Spleen (tissue), 11 donors: ENCODE data around the gene ANKS1B. TPM values are rescaled to one million over a fixed set of nuclear protein-coding genes. Genes with fewer than 3 reads are reported as not detected.

ENCODE experiments used
- DNase-seq: peaks from one replicate; pipeline ENCODE4 v3.0.0-alpha.2; 2020
- H3K27ac ChIP-seq, 8 donors: fragments of 200-600 bp; sonication (generic) in 7 of 8; 1 replicate in 4 of 8; 2 replicates in 4 of 8; pipeline versions ENCODE4 v1.5.0 to v1.8.0; 2016 to 2021; ENCODE audit warnings: inconsistent platforms in 4 of 8, mild to moderate bottlenecking in 4 of 8, moderate library complexity in 1 of 8
- H3K27me3 ChIP-seq, 7 donors: fragments of 200-600 bp; sonication (generic) in 6 of 7; replicated peaks in 1 of 7; 1 replicate in 4 of 7; 2 replicates in 3 of 7; pipeline versions ENCODE4 v1.5.0 to v1.8.0; 2016 to 2021; ENCODE audit warnings: inconsistent platforms in 3 of 7, mild to moderate bottlenecking in 1 of 7
- H3K36me3 ChIP-seq, 6 donors: fragments of 200-600 bp; sonication (generic) in 5 of 6; 1 replicate in 4 of 6; 2 replicates in 2 of 6; pipeline versions ENCODE4 v1.5.0 to v1.8.0; 2016 to 2021; ENCODE audit warnings: inconsistent platforms in 2 of 6
- H3K4me1 ChIP-seq, 6 donors: fragments of 200-600 bp; sonication (generic) in 5 of 6; 1 replicate in 3 of 6; 2 replicates in 3 of 6; pipeline versions ENCODE4 v1.5.0 to v1.8.0; 2016 to 2021; ENCODE audit warnings: inconsistent platforms in 3 of 6
- H3K4me3 ChIP-seq, 8 donors: fragments of 200-600 bp; sonication (generic) in 7 of 8; 1 replicate in 4 of 8; 2 replicates in 4 of 8; pipeline versions ENCODE4 v1.5.0 to v1.8.0; 2016 to 2021; ENCODE audit warnings: inconsistent platforms in 4 of 8, mild to moderate bottlenecking in 4 of 8, moderate library complexity in 2 of 8
- H3K9me3 ChIP-seq, 8 donors: fragments of 200-600 bp; sonication (generic) in 7 of 8; 1 replicate in 4 of 8; 2 replicates in 4 of 8; pipeline versions ENCODE4 v1.5.0 to v1.8.0; 2016 to 2021; ENCODE audit warnings: inconsistent platforms in 4 of 8
- POLR2A ChIP-seq, 3 donors: fragments of 450-650 bp; IDR thresholded peaks; one replicate each; pipeline ENCODE4 v1.5.1; 2017; ENCODE audit warnings: antibody characterized with exemption in 3 of 3, mild to moderate bottlenecking in 1 of 3
- POLR2AphosphoS5 ChIP-seq, 3 donors: sonication (generic); formaldehyde crosslinking; IDR thresholded peaks; one replicate each; pipeline ENCODE4 v1.5.1; 2017; ENCODE audit warnings: antibody characterized with exemption in 3 of 3
- WGBS, 5 donors: extraction: QIAGEN DNeasy Blood & Tissue Kit in 3 of 5; methylation state at CpG; one replicate each; pipeline versions ENCODE4 v1.1.5 to v1.1.7; 2013 to 2018; 5-methylcytosine and 5-hydroxymethylcytosine counted together
- intact Hi-C: fragments of 100-400 bp; cut with DNase I; formaldehyde crosslinking; loops from one replicate; pipeline ENCODE4 v1.15.0; 2023; ENCODE audit warnings: low total_unique reads
- polyA plus RNA-seq, 3 donors: library from polyadenylated mRNA; stranded (reverse); fragments of 200-250 nt; gene quantifications; one replicate each; pipeline ENCODE4 v1.2.1, GENCODE V29; 2013
- total RNA-seq, 7 donors: library from RNA; depleted of rRNA in 3 of 7; stranded (reverse); fragments of >200 nt in 3 of 7; fragmentation: NEBNext Ultra II Directional in 4 of 7; extraction: Animal tissue kit (Norgen Biotek cat#: 25700) in 4 of 7; gene quantifications; one replicate each; pipeline versions ENCODE4 v1.1.0 to v1.2.1, GENCODE V29; 2016 to 2021
- TF ChIP-seq, protein P1 (sequence below), 11 experiments: fragments of 200-600 bp in 7 of 11; fragments of 450-650 bp in 4 of 11; sonication (generic) in 4 of 11; IDR thresholded peaks in 8 of 11; conservative IDR thresholded peaks in 3 of 11; 1 replicate in 7 of 11; 2 replicates in 4 of 11; pipeline versions ENCODE4 v1.4.0 to v1.8.0; 2016 to 2021; ENCODE audit warnings: antibody characterized with exemption in 11 of 11, inconsistent platforms in 4 of 11, mild to moderate bottlenecking in 1 of 11
- donor health status: healthy with polysubstance abuse.
- donor health status: DM: no; HTN: no; CAD: no; lungs with moderate emphysema.
- donor health status: DM: no; HTN: no; CAD: no.
- donor health status: Bipolar disorder and iron deficiency.
- donor health status: healthy.
- donor health status: DM: no; HTN: no; CAD: no.
- donor health status: DM: yes; HTN: yes; CAD: no.

The ANKS1B gene
- total and polyA plus RNA-seq, 10 donors: 0.21 to 8.0 (median 4.2) TPM

DNA sequence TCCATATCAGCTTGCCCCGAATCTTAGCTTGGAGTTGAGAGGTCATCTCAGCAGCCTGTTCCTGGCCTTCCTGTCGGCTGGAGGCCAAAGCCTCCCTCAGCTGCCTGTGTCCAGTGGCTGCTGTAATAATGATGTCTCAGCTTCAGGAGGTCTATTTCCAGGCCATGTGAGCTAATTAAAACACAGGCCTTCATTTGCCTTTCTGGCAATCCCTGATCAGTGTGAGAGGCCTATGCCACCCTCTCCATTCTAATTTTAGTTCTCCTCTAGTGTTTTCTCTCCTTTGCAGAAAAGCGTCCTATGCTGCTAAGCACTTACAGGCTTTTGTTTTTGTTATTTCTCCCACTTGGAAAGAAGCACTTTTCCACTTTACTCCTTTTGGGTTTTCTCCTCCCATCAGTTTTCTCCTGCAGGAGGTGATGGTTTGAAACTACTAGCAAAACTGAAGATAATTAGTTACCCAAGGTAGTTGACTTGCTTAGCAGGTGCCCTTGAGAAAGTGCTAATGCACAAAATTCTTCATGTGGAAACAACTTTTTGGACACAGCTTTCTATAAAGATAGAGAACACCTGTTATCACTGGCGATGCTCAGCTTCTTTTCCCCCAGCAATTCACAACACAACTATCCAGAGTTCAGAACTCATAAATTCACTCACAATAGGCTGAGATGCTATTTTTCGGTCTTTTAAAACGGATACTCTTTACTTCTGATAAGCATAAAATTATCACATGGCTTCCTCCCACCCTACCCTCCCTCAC lies 592.5 kb downstream of the ANKS1B start:
- H3K9me3 ChIP-seq: no peaks in the 10 kb centered on the region
- no peaks in the 10 kb centered on the region for H3K4me1 ChIP-seq
- no peak for DNase-seq
- H3K36me3 ChIP-seq: no peaks in the 10 kb centered on the region
- TF ChIP-seq, protein P1, sequence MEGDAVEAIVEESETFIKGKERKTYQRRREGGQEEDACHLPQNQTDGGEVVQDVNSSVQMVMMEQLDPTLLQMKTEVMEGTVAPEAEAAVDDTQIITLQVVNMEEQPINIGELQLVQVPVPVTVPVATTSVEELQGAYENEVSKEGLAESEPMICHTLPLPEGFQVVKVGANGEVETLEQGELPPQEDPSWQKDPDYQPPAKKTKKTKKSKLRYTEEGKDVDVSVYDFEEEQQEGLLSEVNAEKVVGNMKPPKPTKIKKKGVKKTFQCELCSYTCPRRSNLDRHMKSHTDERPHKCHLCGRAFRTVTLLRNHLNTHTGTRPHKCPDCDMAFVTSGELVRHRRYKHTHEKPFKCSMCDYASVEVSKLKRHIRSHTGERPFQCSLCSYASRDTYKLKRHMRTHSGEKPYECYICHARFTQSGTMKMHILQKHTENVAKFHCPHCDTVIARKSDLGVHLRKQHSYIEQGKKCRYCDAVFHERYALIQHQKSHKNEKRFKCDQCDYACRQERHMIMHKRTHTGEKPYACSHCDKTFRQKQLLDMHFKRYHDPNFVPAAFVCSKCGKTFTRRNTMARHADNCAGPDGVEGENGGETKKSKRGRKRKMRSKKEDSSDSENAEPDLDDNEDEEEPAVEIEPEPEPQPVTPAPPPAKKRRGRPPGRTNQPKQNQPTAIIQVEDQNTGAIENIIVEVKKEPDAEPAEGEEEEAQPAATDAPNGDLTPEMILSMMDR (IDR thresholded peaks at IDR 0.05 in 8 of 11, conservative IDR thresholded peaks at IDR 0.05 in 3 of 11): no peak
- TF ChIP-seq POLR2AphosphoS5 (IDR thresholded peaks at IDR 0.05) (no peak), POLR2A (IDR thresholded peaks at IDR 0.05) (no peak)
- intact Hi-C loops: no loop called here
- H3K4me3 ChIP-seq: no peak overlapping the region
- WGBS, 5 donors: 72 to 84% (median 75%) methylated on average over 6 of the region's 6 CpGs
- H3K27ac ChIP-seq: no peak overlapping the region
- H3K27me3 ChIP-seq: no peaks in the 10 kb centered on the region

DNA sequence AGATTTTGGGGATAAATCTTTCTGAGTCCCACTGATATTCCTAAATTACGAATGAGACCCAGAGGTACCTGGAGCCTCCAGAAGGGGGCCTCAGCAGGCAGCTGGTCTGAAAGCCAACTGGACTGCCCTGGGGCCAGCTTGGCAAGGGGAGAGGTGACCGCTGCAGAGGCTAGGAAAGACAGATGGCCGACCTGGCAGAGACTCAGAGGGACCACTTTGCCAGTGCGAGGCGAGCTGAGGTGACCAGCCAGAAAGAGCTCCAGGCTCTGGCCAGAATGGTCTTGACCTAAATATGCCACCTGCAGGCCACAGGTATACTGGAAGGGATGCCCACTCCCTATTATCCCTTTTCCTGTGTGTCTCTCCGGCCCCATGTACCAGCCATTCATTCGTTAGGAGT lies 594.0 kb downstream of the ANKS1B start:
- Histone ChIP-seq H3K9me3 (no peaks in the 10 kb centered on the region), H3K36me3 (no peaks in the 10 kb centered on the region), H3K4me1 (no peaks in the 10 kb centered on the region), H3K27ac (no peak overlapping the region), H3K4me3 (no peak overlapping the region), H3K27me3 (no peaks in the 10 kb centered on the region)
- no peak for DNase-seq
- TF ChIP-seq, protein P1 (IDR thresholded peaks at IDR 0.05 in 8 of 11, conservative IDR thresholded peaks at IDR 0.05 in 3 of 11): no peak
- TF ChIP-seq POLR2A (IDR thresholded peaks at IDR 0.05): no peak
- no peak for TF ChIP-seq POLR2AphosphoS5 (IDR thresholded peaks at IDR 0.05)
- intact Hi-C loops: no loop called here
- 67 to 81% (median 76%) methylated on average over 7 of the region's 7 CpGs for WGBS, 5 donors

DNA sequence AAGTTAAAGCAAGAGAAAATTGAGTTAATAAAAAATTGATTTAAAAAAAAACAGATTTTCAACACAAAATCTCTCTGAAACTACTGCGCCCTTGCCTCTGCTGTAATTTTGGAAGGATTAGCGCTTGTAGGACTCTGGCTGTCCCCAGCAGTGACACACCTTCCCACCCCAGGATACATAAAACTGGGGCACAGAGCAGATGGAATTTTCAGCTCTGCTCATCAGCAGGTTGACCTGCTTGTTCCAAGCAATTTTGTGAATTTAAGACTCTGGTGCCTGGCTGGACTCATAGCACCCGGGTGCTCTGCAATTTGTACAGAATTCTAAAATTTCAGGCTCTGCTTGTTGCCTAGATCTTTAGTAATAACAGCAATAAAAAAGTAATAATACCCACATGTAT lies 595.0 kb downstream of the ANKS1B start:
- intact Hi-C loops: loop anchor here (10.0 kb wide), 1 partner anchor 375 kb away; no protein-coding TSS in a partner anchor
- no peak overlapping the region for H3K4me3 ChIP-seq
- no peak for DNase-seq
- H3K27me3 ChIP-seq: no peaks in the 10 kb centered on the region
- no peaks in the 10 kb centered on the region for H3K4me1 ChIP-seq
- H3K9me3 ChIP-seq: no peaks in the 10 kb centered on the region
- WGBS, 5 donors: 86 to 96% (median 88%) methylated on average over 3 of the region's 3 CpGs
- no peak for TF ChIP-seq POLR2A (IDR thresholded peaks at IDR 0.05)
- TF ChIP-seq POLR2AphosphoS5 (IDR thresholded peaks at IDR 0.05): no peak
- TF ChIP-seq, protein P1 (IDR thresholded peaks at IDR 0.05 in 8 of 11, conservative IDR thresholded peaks at IDR 0.05 in 3 of 11): no peak
- H3K27ac ChIP-seq: no peak overlapping the region
- no peaks in the 10 kb centered on the region for H3K36me3 ChIP-seq

GRCh38 chr12:99388671-99389195 lies 596.0 kb downstream of the ANKS1B start:
- no peaks in the 10 kb centered on the region for H3K9me3 ChIP-seq
- WGBS, 5 donors: 27 to 85% (median 58%) methylated on average over 1 of the region's 1 CpG
- DNase-seq: no peak
- no peaks in the 10 kb centered on the region for H3K4me1 ChIP-seq
- TF ChIP-seq POLR2AphosphoS5 (IDR thresholded peaks at IDR 0.05): no peak
- TF ChIP-seq, protein P1 (IDR thresholded peaks at IDR 0.05 in 8 of 11, conservative IDR thresholded peaks at IDR 0.05 in 3 of 11): no peak
- no peak for TF ChIP-seq POLR2A (IDR thresholded peaks at IDR 0.05)
- H3K4me3 ChIP-seq: no peak overlapping the region
- intact Hi-C loops: loop anchor here (10.0 kb wide), 1 partner anchor 376 kb away; no protein-coding TSS in a partner anchor
- no peaks in the 10 kb centered on the region for H3K36me3 ChIP-seq
- H3K27ac ChIP-seq: no peak overlapping the region
- H3K27me3 ChIP-seq: no peaks in the 10 kb centered on the region
